ENCODE measurements around the gene NTNG1. TPM values are rescaled to one million over a fixed set of nuclear protein-coding genes. Genes with fewer than 3 reads are reported as not detected.

Gene NTNG1
- total and polyA plus RNA-seq, 2 of the 13 experiments (the other 11 are each of a cell fraction or from before 2014, with no cell fraction given): not detected

DNA sequence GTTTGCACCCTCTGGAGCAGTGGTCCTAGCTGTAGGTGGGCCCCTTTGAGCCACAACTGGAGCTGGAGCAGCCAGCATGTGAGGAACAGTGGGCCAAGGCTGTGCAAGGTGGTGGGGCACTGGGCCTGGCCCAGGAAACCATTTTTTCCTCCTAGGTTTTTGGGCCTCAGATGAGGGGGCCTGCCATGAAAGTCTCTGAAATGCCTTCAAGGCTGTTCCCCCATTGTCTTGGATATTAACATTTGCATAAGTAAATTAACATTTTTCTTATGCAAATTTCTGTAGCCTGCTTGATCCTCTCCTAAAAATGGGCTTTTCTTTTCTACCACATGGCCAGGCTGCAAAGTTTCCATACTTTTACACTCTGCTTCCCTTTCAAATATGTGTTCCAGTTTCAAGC lies 212.0 kb downstream of the NTNG1 start:
- no TSS peak for BruUV-seq (replicated peaks)
- intact Hi-C loops (cut with micrococcal nuclease; ENCODE audit: unreplicated experiment) (no loop called here), in situ Hi-C loops (cut with HindIII; ENCODE audit: extremely low pct_ligation_motif_present, low pct_unique_long_range_greater_than_20kb) (no loop called here)
- Histone ChIP-seq H3K27me3 (ENCODE audit: control insufficient read depth in 1 of 2, insufficient read depth in 2 of 2, low read length in 2 of 2) (no peaks in the 10 kb centered on the region), H3K9ac (ENCODE audit: insufficient read depth, low read depth, low read length) (no peak overlapping the region), H3K36me3 (replicated peaks in 1 of 2; ENCODE audit: control insufficient read depth in 1 of 2, insufficient read depth in 2 of 2, low read length in 2 of 2) (no peaks in the 10 kb centered on the region), H3K27ac (ENCODE audit: extremely low read length, insufficient read depth, low read length) (no peak overlapping the region), H4K20me1 (ENCODE audit: insufficient read depth, low read length) (no peaks in the 10 kb centered on the region), H3K4me3 (replicated peaks in 1 of 3; ENCODE audit: insufficient read depth in 1 of 3, low read depth in 2 of 3, low read length in 3 of 3) (no peak overlapping the region), H3K4me1 (ENCODE audit: insufficient read depth, low read length) (no peaks in the 10 kb centered on the region), H3K4me2 (ENCODE audit: low read depth, low read length) (no peak overlapping the region), H3K79me2 (ENCODE audit: insufficient read depth, low read length) (no peaks in the 10 kb centered on the region), H3K9me3 (ENCODE audit: low read length) (no peaks in the 10 kb centered on the region; the same call in 1 of the 2 replicates), H2AFZ (ENCODE audit: low read length) (no peak overlapping the region)
- ChIA-PET POLR2A (no interaction called here), CTCF (ENCODE audit: low intra/inter-chr PET ratio, low total read pairs) (no interaction called here)
- no peak for ATAC-seq
- DNase-seq (ENCODE audit: low spot score): no peak
- FAIRE-seq: no peak
- TF ChIP-seq, protein P1, sequence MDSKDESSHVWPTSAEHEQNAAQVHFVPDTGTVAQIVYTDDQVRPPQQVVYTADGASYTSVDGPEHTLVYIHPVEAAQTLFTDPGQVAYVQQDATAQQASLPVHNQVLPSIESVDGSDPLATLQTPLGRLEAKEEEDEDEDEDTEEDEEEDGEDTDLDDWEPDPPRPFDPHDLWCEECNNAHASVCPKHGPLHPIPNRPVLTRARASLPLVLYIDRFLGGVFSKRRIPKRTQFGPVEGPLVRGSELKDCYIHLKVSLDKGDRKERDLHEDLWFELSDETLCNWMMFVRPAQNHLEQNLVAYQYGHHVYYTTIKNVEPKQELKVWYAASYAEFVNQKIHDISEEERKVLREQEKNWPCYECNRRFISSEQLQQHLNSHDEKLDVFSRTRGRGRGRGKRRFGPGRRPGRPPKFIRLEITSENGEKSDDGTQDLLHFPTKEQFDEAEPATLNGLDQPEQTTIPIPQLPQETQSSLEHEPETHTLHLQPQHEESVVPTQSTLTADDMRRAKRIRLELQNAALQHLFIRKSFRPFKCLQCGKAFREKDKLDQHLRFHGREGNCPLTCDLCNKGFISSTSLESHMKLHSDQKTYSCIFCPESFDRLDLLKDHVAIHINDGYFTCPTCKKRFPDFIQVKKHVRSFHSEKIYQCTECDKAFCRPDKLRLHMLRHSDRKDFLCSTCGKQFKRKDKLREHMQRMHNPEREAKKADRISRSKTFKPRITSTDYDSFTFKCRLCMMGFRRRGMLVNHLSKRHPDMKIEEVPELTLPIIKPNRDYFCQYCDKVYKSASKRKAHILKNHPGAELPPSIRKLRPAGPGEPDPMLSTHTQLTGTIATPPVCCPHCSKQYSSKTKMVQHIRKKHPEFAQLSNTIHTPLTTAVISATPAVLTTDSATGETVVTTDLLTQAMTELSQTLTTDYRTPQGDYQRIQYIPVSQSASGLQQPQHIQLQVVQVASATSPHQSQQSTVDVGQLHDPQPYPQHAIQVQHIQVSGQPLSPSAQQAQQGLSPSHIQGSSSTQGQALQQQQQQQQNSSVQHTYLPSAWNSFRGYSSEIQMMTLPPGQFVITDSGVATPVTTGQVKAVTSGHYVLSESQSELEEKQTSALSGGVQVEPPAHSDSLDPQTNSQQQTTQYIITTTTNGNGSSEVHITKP (CRISPR knock-in tag; IDR thresholded peaks at IDR 0.05; ENCODE audit: low read depth): no peak
- no peak for TF ChIP-seq ZNF496 (CRISPR knock-in tag; IDR thresholded peaks at IDR 0.05; ENCODE audit: insufficient replicate concordance)
- no peak for TF ChIP-seq GTF3A (CRISPR knock-in tag; conservative IDR thresholded peaks at IDR 0.05)
- no peak for TF ChIP-seq ATF7 (IDR thresholded peaks at IDR 0.05)
- TF ChIP-seq ATF7 (CRISPR knock-in tag; IDR thresholded peaks at IDR 0.05): no peak
- no peak for TF ChIP-seq ZNF556 (CRISPR knock-in tag; IDR thresholded peaks at IDR 0.05; ENCODE audit: borderline replicate concordance)
- no peak for TF ChIP-seq ZNF343 (CRISPR knock-in tag; IDR thresholded peaks at IDR 0.05)
- TF ChIP-seq CCDC6 (CRISPR knock-in tag; IDR thresholded peaks at IDR 0.05): no peak
- no peak for TF ChIP-seq ZBTB3 (CRISPR knock-in tag; IDR thresholded peaks at IDR 0.05; ENCODE audit: borderline replicate concordance, low read depth)
- no peak for TF ChIP-seq CC2D1A (CRISPR knock-in tag; IDR thresholded peaks at IDR 0.05)
- no peak for TF ChIP-seq EHMT2 (IDR thresholded peaks at IDR 0.05; ENCODE audit: borderline replicate concordance, low read depth, low read length)
- no peak for TF ChIP-seq ATM (IDR thresholded peaks at IDR 0.05; ENCODE audit: borderline replicate concordance)
- no peak for TF ChIP-seq SOX13 (IDR thresholded peaks at IDR 0.05)
- TF ChIP-seq SOX13 (CRISPR knock-in tag; conservative IDR thresholded peaks at IDR 0.05 in 1 of 2, IDR thresholded peaks at IDR 0.05 in 1 of 2): no peak
- TF ChIP-seq, protein P2, sequence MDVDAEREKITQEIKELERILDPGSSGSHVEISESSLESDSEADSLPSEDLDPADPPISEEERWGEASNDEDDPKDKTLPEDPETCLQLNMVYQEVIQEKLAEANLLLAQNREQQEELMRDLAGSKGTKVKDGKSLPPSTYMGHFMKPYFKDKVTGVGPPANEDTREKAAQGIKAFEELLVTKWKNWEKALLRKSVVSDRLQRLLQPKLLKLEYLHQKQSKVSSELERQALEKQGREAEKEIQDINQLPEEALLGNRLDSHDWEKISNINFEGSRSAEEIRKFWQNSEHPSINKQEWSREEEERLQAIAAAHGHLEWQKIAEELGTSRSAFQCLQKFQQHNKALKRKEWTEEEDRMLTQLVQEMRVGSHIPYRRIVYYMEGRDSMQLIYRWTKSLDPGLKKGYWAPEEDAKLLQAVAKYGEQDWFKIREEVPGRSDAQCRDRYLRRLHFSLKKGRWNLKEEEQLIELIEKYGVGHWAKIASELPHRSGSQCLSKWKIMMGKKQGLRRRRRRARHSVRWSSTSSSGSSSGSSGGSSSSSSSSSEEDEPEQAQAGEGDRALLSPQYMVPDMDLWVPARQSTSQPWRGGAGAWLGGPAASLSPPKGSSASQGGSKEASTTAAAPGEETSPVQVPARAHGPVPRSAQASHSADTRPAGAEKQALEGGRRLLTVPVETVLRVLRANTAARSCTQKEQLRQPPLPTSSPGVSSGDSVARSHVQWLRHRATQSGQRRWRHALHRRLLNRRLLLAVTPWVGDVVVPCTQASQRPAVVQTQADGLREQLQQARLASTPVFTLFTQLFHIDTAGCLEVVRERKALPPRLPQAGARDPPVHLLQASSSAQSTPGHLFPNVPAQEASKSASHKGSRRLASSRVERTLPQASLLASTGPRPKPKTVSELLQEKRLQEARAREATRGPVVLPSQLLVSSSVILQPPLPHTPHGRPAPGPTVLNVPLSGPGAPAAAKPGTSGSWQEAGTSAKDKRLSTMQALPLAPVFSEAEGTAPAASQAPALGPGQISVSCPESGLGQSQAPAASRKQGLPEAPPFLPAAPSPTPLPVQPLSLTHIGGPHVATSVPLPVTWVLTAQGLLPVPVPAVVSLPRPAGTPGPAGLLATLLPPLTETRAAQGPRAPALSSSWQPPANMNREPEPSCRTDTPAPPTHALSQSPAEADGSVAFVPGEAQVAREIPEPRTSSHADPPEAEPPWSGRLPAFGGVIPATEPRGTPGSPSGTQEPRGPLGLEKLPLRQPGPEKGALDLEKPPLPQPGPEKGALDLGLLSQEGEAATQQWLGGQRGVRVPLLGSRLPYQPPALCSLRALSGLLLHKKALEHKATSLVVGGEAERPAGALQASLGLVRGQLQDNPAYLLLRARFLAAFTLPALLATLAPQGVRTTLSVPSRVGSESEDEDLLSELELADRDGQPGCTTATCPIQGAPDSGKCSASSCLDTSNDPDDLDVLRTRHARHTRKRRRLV (CRISPR knock-in tag; IDR thresholded peaks at IDR 0.05): no peak
- TF ChIP-seq, protein P3, sequence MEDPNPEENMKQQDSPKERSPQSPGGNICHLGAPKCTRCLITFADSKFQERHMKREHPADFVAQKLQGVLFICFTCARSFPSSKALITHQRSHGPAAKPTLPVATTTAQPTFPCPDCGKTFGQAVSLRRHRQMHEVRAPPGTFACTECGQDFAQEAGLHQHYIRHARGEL (CRISPR knock-in tag; IDR thresholded peaks at IDR 0.05): no peak
- no peak for TF ChIP-seq TBX3 (IDR thresholded peaks at IDR 0.05; ENCODE audit: borderline replicate concordance)
- no peak for TF ChIP-seq ZNF510 (CRISPR knock-in tag; IDR thresholded peaks at IDR 0.05; ENCODE audit: low read depth)
